ENCODE data around the gene NUP42.

- TF ChIP-seq, protein P1, sequence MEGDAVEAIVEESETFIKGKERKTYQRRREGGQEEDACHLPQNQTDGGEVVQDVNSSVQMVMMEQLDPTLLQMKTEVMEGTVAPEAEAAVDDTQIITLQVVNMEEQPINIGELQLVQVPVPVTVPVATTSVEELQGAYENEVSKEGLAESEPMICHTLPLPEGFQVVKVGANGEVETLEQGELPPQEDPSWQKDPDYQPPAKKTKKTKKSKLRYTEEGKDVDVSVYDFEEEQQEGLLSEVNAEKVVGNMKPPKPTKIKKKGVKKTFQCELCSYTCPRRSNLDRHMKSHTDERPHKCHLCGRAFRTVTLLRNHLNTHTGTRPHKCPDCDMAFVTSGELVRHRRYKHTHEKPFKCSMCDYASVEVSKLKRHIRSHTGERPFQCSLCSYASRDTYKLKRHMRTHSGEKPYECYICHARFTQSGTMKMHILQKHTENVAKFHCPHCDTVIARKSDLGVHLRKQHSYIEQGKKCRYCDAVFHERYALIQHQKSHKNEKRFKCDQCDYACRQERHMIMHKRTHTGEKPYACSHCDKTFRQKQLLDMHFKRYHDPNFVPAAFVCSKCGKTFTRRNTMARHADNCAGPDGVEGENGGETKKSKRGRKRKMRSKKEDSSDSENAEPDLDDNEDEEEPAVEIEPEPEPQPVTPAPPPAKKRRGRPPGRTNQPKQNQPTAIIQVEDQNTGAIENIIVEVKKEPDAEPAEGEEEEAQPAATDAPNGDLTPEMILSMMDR (IDR thresholded peaks at IDR 0.05 in 4 of 5, conservative IDR thresholded peaks at IDR 0.05 in 1 of 5) = no peak
- no peak for TF ChIP-seq POLR2A (IDR thresholded peaks at IDR 0.05)
Observed at GRCh38 chr7:23196306-23196705, 14.5 kb downstream of the NUP42 start.
